IMR-90 (cell line): ENCODE data around the gene DDX50. TPM values are rescaled to one million over a fixed set of nuclear protein-coding genes. Genes with fewer than 3 reads are reported as not detected.
"Not testable (repeated sequence)": the region's sequence is repeated elsewhere in the genome, so short reads cannot be mapped to it uniquely, and the experiment has no call there.

ENCODE experiments used
- ATAC-seq: fragments of 200-7000 bp; cut with Tn5 transposase; 2 replicates; pipeline ENCODE4 v1.9.1; 2020; ENCODE audit warnings: low read depth, mild to moderate bottlenecking, moderate library complexity
- BruUV-seq: library from RNA; stranded (reverse); fragments of 400-500 nt; replicated peaks from 2 replicates; lab custom pipeline; 2021; lab: Mats Ljungman, UMichigan
- CTCF ChIA-PET: fragments of 300-600 bp; formaldehyde crosslinking; extraction: SDS; loops from one replicate; lab custom pipeline; 2021; ENCODE audit warnings: antibody characterized with exemption; lab: Yijun Ruan, JAX
- POLR2A ChIA-PET: fragments of 300-600 bp; sonication (Branson Sonifier 250); formaldehyde crosslinking; loops from one replicate; lab custom pipeline; 2022; ENCODE audit warnings: antibody characterized with exemption; ENCODE audit not compliant: unreplicated experiment; lab: Charles Lee
- DNase-seq: peaks from one replicate; pipeline ENCODE4 v3.0.0; 2013
- H2AFZ ChIP-seq: replicated peaks from 2 replicates; pipeline ENCODE3; 2013; ENCODE audit warnings: low read length, mild to moderate bottlenecking; ENCODE audit not compliant: poor library complexity
- H2AK5ac ChIP-seq: 2 replicates; pipeline ENCODE4 v1.6.1; 2013; ENCODE audit warnings: low read depth, low read length, inconsistent platforms
- H2AK9ac ChIP-seq: replicated peaks from 2 replicates; pipeline ENCODE3; 2013; ENCODE audit warnings: mild to moderate bottlenecking, low read depth, low read length, moderate library complexity; ENCODE audit not compliant: poor library complexity
- H2BK120ac ChIP-seq: 2 replicates; pipeline ENCODE4 v1.6.1; 2013; ENCODE audit warnings: low read depth, low read length, inconsistent platforms
- H2BK15ac ChIP-seq: 3 replicates; pipeline ENCODE4 v1.6.1; 2013; ENCODE audit warnings: low read depth, low read length, inconsistent platforms
- H2BK20ac ChIP-seq: 2 replicates; pipeline ENCODE4 v1.6.1; 2013; ENCODE audit warnings: low read depth, mild to moderate bottlenecking, inconsistent platforms, low read length, moderate library complexity
- H2BK5ac ChIP-seq: 2 replicates; pipeline ENCODE4 v1.6.1; 2013; ENCODE audit warnings: mild to moderate bottlenecking, low read depth, low read length, inconsistent platforms; ENCODE audit not compliant: poor library complexity, severe bottlenecking
- H3K14ac ChIP-seq: replicated peaks from 2 replicates; pipeline ENCODE4 v1.6.1; 2013; ENCODE audit warnings: low read depth, low read length, inconsistent platforms
- H3K18ac ChIP-seq: 2 replicates; pipeline ENCODE4 v1.6.1; 2013; ENCODE audit warnings: low read depth, low read length, control low read depth
- H3K23ac ChIP-seq: 2 replicates; pipeline ENCODE4 v1.6.1; 2013; ENCODE audit warnings: low read depth, low read length, inconsistent platforms
- H3K27ac ChIP-seq: 2 replicates; pipeline ENCODE4 v1.5.1; 2013; ENCODE audit warnings: mild to moderate bottlenecking, control low read depth, low read length; ENCODE audit not compliant: insufficient read depth
- H3K27me3 ChIP-seq: 2 replicates; pipeline ENCODE4 v1.6.1; 2013; ENCODE audit warnings: low read length; ENCODE audit not compliant: control insufficient read depth, insufficient read depth
- H3K36me3 ChIP-seq: 2 replicates; pipeline ENCODE4 v1.6.1; 2013; ENCODE audit warnings: low read length, mixed read lengths; ENCODE audit not compliant: control insufficient read depth, insufficient read depth
- H3K4ac ChIP-seq: 2 replicates; pipeline ENCODE4 v1.6.1; 2013; ENCODE audit warnings: low read depth, low read length, inconsistent platforms
- H3K4me1 ChIP-seq: 2 replicates; pipeline ENCODE4 v1.6.1; 2013; ENCODE audit warnings: low read length, mixed read lengths; ENCODE audit not compliant: control insufficient read depth, insufficient read depth
- H3K4me2 ChIP-seq: 2 replicates; pipeline ENCODE4 v1.6.1; 2013; ENCODE audit warnings: low read depth, mild to moderate bottlenecking, control low read depth, low read length, moderate library complexity
- H3K4me3 ChIP-seq: 2 replicates; pipeline ENCODE4 v1.5.1; 2013; ENCODE audit warnings: low read depth, mild to moderate bottlenecking, control low read depth, low read length, moderate library complexity; ENCODE audit not compliant: insufficient read depth
- H3K56ac ChIP-seq: 2 replicates; pipeline ENCODE4 v1.6.1; 2013; ENCODE audit warnings: low read length, inconsistent platforms; ENCODE audit not compliant: insufficient read depth; ENCODE audit errors: extremely low read depth
- H3K79me1 ChIP-seq, 2 experiments: 2 replicates each; pipeline ENCODE4 v1.6.1; 2013; ENCODE audit warnings: low read length in 2 of 2, inconsistent platforms in 1 of 2, low read depth in 1 of 2
- H3K9ac ChIP-seq: 2 replicates; pipeline ENCODE4 v1.6.1; 2013; ENCODE audit warnings: low read depth, low read length, control low read depth
- H3K9me1 ChIP-seq: 2 replicates; pipeline ENCODE4 v1.6.1; 2013; ENCODE audit warnings: low read length, inconsistent platforms; ENCODE audit not compliant: insufficient read depth
- H3K9me3 ChIP-seq: 2 replicates; pipeline ENCODE4 v1.6.1; 2013; ENCODE audit warnings: low read length; ENCODE audit not compliant: control insufficient read depth, insufficient read depth
- H4K20me1 ChIP-seq: 2 replicates; pipeline ENCODE4 v1.6.1; 2013; ENCODE audit warnings: low read length, inconsistent platforms; ENCODE audit not compliant: insufficient read depth
- H4K5ac ChIP-seq: 2 replicates; pipeline ENCODE4 v1.6.1; 2013; ENCODE audit warnings: mild to moderate bottlenecking, low read depth, low read length, control low read depth
- H4K8ac ChIP-seq, 2 experiments: 2 replicates each; pipeline ENCODE4 v1.6.1; 2013; ENCODE audit warnings: low read depth in 2 of 2, low read length in 2 of 2, control low read depth in 1 of 2, inconsistent platforms in 1 of 2
- H4K91ac ChIP-seq: 2 replicates; pipeline ENCODE4 v1.6.1; 2013; ENCODE audit warnings: low read depth, low read length, inconsistent platforms; ENCODE audit not compliant: insufficient read depth
- BHLHE40 ChIP-seq: fragments of 150-350 bp; IDR thresholded peaks from 2 replicates; pipeline ENCODE4 v1.6.1; 2016; ENCODE audit warnings: mild to moderate bottlenecking, low read depth, low read length
- CEBPB ChIP-seq: IDR thresholded peaks from 2 replicates; pipeline ENCODE4 v1.6.1; 2012; ENCODE audit warnings: low read depth, low read length, improper control_type of control experiment
- WGBS, 2 experiments: methylation state at CpG; one replicate each; pipeline versions ENCODE4 v1.1.5 to v1.1.7; 2013; ENCODE audit warnings: missing lambda C conversion rate in 2 of 2; ENCODE audit not compliant: insufficient read length in 1 of 2; ENCODE audit errors: extremely low coverage in 2 of 2; 5-methylcytosine and 5-hydroxymethylcytosine counted together
- dilution Hi-C: fragments of 300-500 bp; cut with HindIII; formaldehyde crosslinking; loops from one replicate; pipeline ENCODE4 v1.14.3; 2018; ENCODE audit warnings: low sequenced_read_pairs; ENCODE audit not compliant: unreplicated experiment
- in situ Hi-C: fragments of 300-500 bp; cut with MboI; formaldehyde crosslinking; loops from 3 replicates; pipeline ENCODE4 v1.14.3; 2019; ENCODE audit warnings: low sequenced_read_pairs, inconsistent platforms, mixed read lengths
- intact Hi-C: fragments of 100-400 bp; cut with micrococcal nuclease; formaldehyde crosslinking; loops from 2 replicates; pipeline ENCODE4 v1.10.0; 2022
- polyA plus RNA-seq, 3 experiments: library from polyadenylated mRNA; depleted of rRNA; stranded (reverse); fragments of >200 nt; gene quantifications; 2 replicates each; pipeline ENCODE4 v1.2.3, GENCODE V29; 2012; ENCODE audit warnings: low replicate concordance in 1 of 3
- total RNA-seq: library from RNA; depleted of rRNA; stranded (reverse); fragments of >200 nt; gene quantifications from 2 replicates; pipeline ENCODE4 v1.2.3, GENCODE V29; 2012

The DDX50 gene
- total and polyA plus RNA-seq, 2 of the 4 experiments (the other 2 are of a cell fraction) = 31.1 to 55.7 TPM

DNA sequence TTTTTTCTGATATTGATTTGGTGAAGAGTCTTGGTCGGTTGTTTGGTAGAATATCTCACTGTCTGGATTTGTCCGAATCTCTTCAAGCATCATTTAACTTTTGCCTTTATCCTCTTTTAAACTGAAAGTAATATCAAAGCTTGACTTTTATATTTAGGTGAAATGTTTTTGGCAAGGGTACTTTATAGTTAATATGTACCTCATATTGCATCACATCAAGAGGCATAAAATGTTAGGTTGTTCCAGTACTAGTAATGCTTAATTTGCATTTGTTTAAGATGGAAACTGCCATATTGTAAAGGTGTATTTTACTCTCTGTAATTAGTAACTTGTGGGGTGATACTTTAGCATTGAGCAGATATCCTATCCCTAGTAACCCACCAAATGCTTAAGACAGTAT, 37.8 kb downstream of the DDX50 start:
- no CpG with 5 or more reads among the region's 2 CpGs for WGBS, 2 experiments
- peaks cover 23% of the 10 kb centered on the region for H3K36me3 ChIP-seq
- no peak overlapping the region for H4K5ac ChIP-seq

DNA sequence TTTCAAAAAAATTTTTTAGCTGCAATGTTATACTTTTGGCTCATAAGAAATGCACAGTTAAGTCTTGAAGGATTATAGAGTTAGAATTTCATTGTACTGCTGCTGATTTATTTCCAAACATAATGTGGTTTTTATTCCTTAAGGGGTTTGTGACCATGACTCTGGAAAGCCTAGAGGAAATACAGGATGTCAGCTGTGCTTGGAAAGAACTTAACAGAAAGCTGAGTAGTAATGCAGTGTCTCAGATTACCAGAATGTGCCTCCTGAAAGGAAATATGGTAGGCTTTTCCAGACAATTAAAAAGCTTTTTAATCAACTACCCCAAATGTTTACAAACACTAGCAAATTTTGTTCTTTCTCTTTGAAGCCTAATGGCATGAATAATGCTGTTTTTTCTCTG, 39.8 kb downstream of the DDX50 start:
- H3K14ac ChIP-seq, H3K18ac ChIP-seq, H3K9me1 ChIP-seq, BruUV-seq, H3K56ac ChIP-seq, H3K9me3 ChIP-seq, H3K4ac ChIP-seq, H2BK120ac ChIP-seq, H3K4me1 ChIP-seq, H2BK15ac ChIP-seq, POLR2A ChIA-PET, H2AK9ac ChIP-seq, H3K4me2 ChIP-seq, in situ Hi-C loops, H4K5ac ChIP-seq, H2BK20ac ChIP-seq, H2AK5ac ChIP-seq, dilution Hi-C loops, H2AFZ ChIP-seq, intact Hi-C loops, CTCF ChIA-PET, H2BK5ac ChIP-seq, H3K27me3 ChIP-seq, H4K8ac ChIP-seq, H3K27ac ChIP-seq, DNase-seq, H4K20me1 ChIP-seq, H3K4me3 ChIP-seq, H4K91ac ChIP-seq, H3K23ac ChIP-seq, H3K9ac ChIP-seq: not testable (repeated sequence)
- Histone ChIP-seq H3K36me3 (peaks cover 27% of the 10 kb centered on the region), H3K79me1 (peaks cover 0 to 14% of the 10 kb centered on the region in 2 experiments; a peak in 2 of 4 replicates)
- peak; percentile 51; the same call in 1 of the 2 replicates for ATAC-seq

More for the DNA sequence above, 37.8 kb downstream of the DDX50 start:
- Histone ChIP-seq H4K91ac (no peak overlapping the region), H3K56ac (no peak overlapping the region), H3K4ac (no peak overlapping the region), H4K20me1 (no peaks in the 10 kb centered on the region), H2AK5ac (no peak overlapping the region), H2AFZ (no peak overlapping the region), H3K9me1 (no peaks in the 10 kb centered on the region; the same call in 1 of the 2 replicates), H3K79me1 (peaks cover 0 to 14% of the 10 kb centered on the region in 2 experiments; a peak in 2 of 4 replicates), H4K8ac (no peak overlapping the region), H3K23ac (no peak overlapping the region), H3K9ac (no peak overlapping the region), H3K4me2 (no peak overlapping the region), H2BK5ac (no peak overlapping the region), H3K9me3 (no peaks in the 10 kb centered on the region), H3K27ac (no peak overlapping the region), H2BK15ac (no peak overlapping the region), H2BK20ac (no peak overlapping the region), H3K18ac (no peak overlapping the region), H3K4me1 (no peaks in the 10 kb centered on the region), H3K14ac (no peak overlapping the region), H3K4me3 (no peak overlapping the region), H3K27me3 (no peaks in the 10 kb centered on the region), H2BK120ac (no peak overlapping the region), H2AK9ac (no peak overlapping the region)
- ChIA-PET POLR2A (no interaction called here), CTCF (no interaction called here)
- dilution Hi-C loops (no loop called here), intact Hi-C loops (no loop called here), in situ Hi-C loops (no loop called here)
- no peak for DNase-seq
- no peak for TF ChIP-seq BHLHE40
- 0 out of 2 replicates have a peak, but pooled peaks have one; percentile 21 for TF ChIP-seq CEBPB
- no TSS peak for BruUV-seq
- ATAC-seq = no peak
